ENCODE measurements around the gene LMX1B.

- TF ChIP-seq CTCF (IDR thresholded peaks at IDR 0.05), result no peak
- TF ChIP-seq EP300 (IDR thresholded peaks at IDR 0.05), result no peak
- no peak for TF ChIP-seq POLR2A (IDR thresholded peaks at IDR 0.05)
These were observed 121.8 kb downstream of the LMX1B start for GRCh38 chr9:126735482-126735881.

All from sigmoid colon (tissue), 4 donors.